Fibroblast of skin of back (primary cell): ENCODE results near the gene SERINC4.

Experiments used
- DNase-seq: peaks from one replicate; pipeline ENCODE4 v3.0.0-alpha.2; 2013

Gene SERINC4

GRCh38 chr15:43796566-43796965 lies 3.5 kb downstream of the SERINC4 start:
- no peak for DNase-seq

DNA sequence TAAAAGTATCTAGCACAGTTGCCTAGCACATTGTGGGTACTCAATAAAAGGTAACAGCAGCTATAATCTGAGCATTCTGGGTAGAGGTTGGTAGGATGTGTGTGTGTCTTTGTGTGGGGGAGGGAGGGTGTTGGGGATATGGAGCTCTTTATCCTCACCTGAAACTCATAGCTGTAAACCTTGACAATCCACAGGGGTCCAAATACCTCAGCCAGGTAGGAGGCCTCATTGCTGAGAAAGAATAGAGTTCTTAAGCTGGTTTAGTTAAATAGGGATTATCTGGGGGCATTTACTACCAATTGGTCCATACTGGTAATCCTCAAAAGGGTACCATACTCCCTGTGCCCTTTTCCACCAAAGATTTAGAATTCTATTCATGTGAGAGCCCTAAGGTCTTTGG lies 4.0 kb downstream of the SERINC4 start:
- DNase-seq, result no peak

DNA sequence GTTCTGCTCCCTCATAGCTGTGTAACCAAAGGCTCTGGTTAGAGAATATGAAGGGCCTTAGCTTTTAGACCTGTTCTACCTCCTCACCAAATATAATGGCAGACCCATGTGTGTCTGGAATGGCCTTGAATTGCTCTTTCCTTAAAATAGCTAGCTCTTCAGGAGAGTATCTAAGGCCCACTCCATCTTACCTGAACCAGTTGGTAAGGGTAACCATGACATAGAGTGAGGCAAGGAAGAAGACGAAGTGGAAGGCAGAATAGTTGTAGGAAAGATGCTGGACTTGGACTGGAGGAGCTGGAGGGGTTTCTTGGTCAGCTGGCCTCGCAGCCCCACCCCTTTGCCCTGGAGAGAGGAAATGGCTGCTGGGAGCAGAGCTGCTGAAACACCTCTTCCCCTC lies 4.8 kb downstream of the SERINC4 start:
- DNase-seq, result no peak

- peak; percentile 35 for DNase-seq
Observed at GRCh38 chr15:43794269-43795037, 5.6 kb downstream of the SERINC4 start.

DNA sequence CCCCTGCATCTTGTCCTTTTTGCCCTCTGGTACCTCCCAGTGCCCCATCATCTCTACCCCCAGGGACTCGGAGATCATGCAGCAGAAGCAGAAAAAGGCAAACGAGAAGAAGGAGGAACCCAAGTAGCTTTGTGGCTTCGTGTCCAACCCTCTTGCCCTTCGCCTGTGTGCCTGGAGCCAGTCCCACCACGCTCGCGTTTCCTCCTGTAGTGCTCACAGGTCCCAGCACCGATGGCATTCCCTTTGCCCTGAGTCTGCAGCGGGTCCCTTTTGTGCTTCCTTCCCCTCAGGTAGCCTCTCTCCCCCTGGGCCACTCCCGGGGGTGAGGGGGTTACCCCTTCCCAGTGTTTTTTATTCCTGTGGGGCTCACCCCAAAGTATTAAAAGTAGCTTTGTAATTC lies 6.4 kb downstream of the SERINC4 start:
- DNase-seq, result no peak

DNA sequence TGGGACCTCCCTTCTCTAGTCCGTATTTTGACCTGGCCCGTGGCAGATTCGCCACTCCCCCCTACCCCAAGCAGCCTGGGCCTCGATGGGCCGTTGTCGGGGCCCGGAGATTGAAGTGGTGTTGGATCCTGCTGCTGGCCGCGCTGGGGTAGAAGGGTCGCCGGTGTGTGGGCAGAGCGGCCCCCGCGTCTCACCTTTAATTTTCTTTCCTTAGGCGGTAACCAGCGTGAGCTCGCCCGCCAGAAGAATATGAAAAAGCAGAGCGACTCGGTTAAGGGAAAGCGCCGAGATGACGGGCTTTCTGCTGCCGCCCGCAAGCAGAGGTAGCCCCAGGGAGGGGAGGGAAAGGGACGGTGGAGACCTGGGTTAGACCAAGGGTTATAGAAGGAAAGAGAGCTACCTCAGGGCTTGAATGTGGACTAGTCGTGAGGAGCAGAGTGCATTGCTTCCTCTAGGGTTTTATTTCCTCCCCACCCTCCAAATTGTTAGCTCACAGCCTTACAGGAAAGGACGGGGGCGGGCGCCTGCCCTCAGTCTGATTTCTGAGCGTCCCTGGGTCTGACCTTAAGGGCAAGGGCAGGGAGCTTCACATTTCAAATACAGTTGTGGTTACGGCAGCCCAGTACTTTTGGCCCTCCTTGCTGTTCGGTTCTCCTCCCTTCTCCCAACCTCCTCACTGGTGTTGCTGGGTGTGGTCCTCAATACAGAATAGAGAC lies 7.1 kb downstream of the SERINC4 start:
- peak; percentile 56 for DNase-seq

DNA sequence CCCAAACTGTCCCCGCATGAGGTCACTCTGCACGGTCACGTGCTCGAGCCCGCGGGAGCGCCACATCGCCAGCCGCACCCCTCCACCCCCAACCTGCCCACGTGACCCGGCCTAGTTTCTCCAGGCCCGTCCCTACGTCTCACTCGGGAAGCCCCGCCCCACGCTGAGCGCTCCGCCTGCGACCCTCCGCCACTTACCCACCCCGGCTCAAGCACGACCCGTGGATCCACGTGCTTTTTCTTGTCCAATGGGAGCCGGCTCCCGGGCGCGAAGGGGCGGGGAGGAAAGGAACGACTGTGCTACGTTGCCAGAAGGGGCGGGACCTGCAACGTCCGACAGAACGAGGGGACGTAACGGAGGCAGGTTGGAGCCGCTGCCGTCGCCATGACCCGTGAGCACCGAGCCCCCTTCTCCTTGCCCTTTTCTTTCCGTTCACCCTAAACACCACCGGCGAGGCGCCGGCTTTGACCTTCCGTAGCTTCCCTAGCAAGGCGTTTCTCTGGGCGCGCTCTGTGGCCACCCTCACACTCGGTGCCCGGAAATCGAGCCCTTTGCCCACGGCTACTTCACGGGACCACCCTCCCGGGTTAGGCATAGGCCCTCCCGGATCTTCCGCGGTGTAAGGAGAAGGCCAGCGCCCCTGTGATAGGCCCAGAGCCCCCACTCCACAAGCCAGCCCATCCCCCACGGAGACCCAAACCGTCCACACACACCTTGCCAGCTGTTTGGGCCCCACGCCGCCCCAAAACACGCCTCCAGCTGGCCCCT lies 7.8 kb downstream of the SERINC4 start, which contains the start of gene SERF2:
Gene SERF2 (plus strand): TSS at position 328 of the 768 bp plus-strand sequence. CDS start 57 bp downstream, at position 385.
- DNase-seq, result peak; percentile 99

DNA sequence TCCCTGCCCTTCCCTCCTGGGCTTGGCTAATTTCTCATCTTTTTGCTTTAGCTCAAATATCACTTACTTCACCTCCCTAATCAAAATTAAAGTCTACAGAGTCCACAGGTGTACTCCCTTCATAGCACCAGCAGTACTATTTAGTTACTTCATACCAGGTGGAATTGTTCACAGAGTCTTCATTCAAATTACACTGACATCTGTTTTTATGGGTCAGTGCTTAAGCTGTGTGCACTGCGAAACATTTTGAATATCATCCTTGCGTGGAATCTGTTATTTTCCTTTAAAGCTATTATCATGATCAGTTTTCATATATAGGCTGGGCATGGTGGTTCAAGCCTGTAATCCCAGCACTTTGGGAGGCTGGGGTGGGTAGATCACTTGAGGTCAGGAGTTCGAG lies 10.6 kb downstream of the SERINC4 start:
- DNase-seq, result no peak

GRCh38 chr15:43779016-43779415 lies 21.0 kb downstream of the SERINC4 start:
- DNase-seq, result no peak

DNA sequence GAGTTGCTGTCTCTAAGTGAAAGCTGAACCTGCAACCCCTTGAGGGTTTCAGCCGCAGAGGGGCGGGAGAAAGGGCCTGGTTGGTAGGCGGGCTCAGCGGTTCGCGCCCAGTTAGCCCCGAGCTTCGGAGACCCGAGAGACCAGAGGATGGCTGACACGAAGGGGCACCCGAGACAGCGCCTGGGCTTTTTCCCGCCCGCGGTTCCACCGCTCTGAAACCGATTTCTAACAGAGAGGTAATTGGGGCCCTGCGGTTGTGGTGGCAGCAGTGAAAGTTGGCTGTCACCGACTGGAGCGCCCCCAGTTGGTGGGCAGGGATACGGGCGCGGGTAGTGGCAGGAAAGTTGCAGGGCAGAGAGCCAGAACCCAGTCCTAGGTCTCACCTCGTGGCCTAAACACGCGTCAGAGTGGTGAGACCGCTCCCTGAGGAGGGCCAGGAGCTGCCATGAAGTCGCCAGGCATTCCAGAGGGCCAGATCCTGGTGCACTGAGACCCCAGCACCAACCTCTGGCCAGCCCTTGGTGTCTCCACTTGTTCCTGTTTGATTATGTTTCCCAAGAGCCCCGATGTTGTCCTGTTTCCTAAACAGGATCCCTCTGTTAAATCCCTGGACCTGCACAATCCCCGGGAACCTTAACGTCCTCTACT lies 22.6 kb downstream of the SERINC4 start:
- peak; percentile 75 for DNase-seq

GRCh38 chr15:43776718-43777266 lies 23.2 kb downstream of the SERINC4 start, which contains the start of gene ELL3:
Gene ELL3, minus strand, starts transcription at chr15:43776966. Its CDS starts 65 bp downstream, at chr15:43776901.
- peak; percentile 74 for DNase-seq

DNA sequence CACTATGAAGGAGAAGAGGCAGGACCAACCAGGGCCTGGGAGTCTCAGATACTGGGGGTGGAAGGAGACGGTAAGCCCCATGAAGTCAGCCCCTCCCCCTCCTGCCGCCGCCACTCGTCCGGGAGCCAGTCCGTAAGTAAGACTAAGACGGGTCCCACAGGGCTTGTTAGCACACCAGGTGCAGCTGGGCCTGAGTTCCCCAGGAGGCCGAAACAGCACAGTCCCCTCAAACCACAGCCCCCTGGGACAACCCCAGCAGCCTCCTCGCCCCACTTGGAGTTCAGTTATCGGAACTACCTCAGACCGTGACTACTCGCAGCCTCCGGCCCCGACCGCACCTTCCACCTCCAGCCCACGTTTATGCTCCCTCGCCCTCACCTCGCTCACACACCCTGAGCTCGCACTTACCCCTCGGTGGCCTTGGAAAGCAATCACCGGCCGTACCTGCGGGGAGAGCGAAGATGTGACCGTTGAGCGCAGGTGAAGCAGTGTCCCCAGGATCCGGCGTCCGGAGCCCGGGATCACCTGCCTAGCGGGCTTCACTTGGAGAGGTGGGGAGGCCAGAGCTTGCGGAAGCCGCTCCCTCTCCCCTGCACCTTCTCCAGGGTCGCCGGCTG lies 23.8 kb downstream of the SERINC4 start:
- DNase-seq, result no peak

DNA sequence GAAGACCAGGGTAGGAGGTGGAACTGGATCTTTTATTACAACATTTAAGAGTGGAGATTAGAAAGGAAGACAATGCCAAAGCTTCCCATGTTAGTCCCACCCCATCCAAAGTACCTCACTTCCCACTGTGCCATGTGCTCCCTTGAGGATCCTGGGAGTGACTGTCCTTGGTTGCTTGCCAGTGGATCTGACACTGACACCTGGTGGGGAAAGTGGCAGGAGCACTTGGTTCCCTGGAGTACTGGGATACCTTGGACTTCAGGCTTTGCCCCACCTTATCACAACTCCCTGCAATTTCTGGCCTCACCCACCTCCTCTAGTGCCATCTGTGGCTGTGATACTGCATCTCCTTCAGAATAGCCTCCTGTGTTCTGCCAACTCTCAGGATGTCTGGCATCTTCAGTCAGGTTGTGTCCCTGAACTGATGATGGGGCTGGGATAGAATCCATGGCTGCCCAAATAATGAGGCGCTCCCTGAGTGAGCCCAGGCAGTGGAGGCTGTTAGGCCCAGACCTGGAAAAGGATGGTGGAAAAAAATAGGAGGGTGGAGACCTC lies 24.5 kb downstream of the SERINC4 start:
- DNase-seq, result peak; percentile 63

GRCh38 chr15:43774062-43774461 lies 26.0 kb downstream of the SERINC4 start:
- no peak for DNase-seq

- no peak for DNase-seq
Observed at GRCh38 chr15:43772624-43773023, 27.4 kb downstream of the SERINC4 start.

- DNase-seq, result no peak
Observed at GRCh38 chr15:43771816-43772215, 28.2 kb downstream of the SERINC4 start.

GRCh38 chr15:43769584-43770228 lies 30.3 kb downstream of the SERINC4 start:
- DNase-seq, result peak; percentile 63

DNA sequence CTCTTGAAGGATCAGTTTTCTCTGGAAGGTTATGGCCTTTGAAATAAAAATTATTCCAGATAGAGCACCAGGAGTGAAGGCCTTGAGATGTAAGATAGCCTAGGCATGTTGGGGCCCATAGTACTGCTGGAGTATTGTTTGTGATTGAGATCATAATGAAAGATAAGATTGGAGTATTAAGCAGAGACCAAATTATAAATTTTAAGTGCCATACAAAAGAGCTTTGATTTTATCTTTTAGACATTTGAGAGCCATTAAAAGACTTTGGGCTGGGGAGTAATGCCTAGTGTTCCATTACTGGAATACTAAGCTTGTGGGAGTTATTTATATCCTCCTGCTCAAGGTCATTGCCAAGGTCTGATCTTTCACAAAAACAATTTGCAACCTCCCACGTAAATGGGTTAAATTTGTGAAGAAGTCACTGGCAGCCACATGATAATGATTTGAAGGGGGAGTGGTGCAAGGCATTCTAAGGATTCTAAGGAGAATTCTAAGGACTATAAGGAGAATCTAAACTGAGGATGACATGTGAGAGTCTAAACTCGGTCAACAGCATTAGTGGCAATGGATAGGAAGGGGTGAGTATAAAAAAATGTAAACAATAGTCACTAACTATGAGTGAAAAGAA lies 36.1 kb downstream of the SERINC4 start:
- DNase-seq, result no peak

DNA sequence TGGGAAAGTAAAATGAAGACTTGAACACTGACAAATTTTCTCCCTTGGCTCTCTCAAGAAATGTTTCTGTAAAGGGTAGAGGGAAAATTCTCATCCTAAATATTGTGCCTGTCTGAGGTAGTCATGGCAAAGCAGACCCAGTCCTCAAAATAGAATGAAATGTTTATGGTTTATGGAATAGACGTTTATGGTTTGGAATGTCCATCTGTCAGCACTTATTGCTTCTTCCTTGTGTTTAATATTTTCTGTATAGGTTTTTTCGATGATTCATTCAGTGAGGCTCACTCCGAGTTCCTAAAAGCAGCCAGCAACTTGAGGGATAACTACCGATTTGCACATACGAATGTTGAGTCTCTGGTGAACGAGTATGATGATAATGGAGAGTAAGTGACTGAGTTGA lies 37.2 kb downstream of the SERINC4 start:
- peak; percentile 70 for DNase-seq

GRCh38 chr15:43751885-43752284 lies 48.1 kb downstream of the SERINC4 start:
- no peak for DNase-seq
